Measurements from ENCODE around the gene CRELD2. TPM values are rescaled to one million over a fixed set of nuclear protein-coding genes. Genes with fewer than 3 reads are reported as not detected.

CRELD2 gene
- total and polyA plus RNA-seq, 2 of the 13 experiments (the other 11 are each of a cell fraction or from before 2014, with no cell fraction given) = 17.2 to 44.7 TPM

DNA sequence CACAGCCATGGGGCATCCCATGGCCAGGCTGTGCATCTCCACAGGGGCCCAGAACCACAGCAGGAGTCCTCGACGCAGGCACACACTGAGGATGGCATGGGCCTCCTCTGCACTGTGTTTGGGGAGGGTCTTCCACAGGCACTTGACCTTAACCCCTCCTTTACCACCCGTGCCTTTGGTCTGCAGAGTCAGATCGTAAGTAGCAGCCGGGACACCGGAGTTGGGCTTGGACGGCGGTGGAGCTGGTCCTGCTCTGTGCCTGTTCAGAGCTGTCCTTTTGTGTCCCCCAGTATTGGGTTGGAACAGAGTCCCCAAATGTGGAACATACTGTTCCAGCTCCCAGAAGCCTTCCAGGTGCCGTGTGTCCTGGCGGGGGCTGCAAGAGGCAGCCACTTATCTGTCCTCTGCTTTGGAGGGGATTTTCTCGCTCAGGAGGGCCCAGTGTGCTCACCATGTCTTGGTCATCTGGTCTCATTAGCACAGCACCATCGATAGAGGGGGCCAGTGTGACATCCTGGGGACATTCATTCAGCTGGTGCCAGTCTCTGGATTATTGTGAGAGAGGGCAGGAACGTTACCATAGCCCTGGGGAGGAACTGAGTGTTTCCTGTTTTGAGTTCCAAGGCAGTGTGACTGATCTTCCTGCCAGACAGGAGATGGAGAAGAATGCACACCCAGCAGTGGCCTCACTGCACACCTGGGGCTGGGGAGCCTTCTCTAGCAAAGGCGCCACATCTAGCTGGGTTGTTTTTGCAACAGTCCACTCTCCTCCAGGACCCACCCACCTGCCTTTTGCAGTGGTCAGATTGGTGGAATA lies 12.4 kb downstream of the CRELD2 start (continued):
- TF ChIP-seq, protein P1, sequence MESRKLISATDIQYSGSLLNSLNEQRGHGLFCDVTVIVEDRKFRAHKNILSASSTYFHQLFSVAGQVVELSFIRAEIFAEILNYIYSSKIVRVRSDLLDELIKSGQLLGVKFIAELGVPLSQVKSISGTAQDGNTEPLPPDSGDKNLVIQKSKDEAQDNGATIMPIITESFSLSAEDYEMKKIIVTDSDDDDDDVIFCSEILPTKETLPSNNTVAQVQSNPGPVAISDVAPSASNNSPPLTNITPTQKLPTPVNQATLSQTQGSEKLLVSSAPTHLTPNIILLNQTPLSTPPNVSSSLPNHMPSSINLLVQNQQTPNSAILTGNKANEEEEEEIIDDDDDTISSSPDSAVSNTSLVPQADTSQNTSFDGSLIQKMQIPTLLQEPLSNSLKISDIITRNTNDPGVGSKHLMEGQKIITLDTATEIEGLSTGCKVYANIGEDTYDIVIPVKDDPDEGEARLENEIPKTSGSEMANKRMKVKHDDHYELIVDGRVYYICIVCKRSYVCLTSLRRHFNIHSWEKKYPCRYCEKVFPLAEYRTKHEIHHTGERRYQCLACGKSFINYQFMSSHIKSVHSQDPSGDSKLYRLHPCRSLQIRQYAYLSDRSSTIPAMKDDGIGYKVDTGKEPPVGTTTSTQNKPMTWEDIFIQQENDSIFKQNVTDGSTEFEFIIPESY (CRISPR knock-in tag; IDR thresholded peaks at IDR 0.05) = peak; percentile 74
- TF ChIP-seq ETV6 (CRISPR knock-in tag; conservative IDR thresholded peaks at IDR 0.05) = no peak
- TF ChIP-seq FOXC1 (CRISPR knock-in tag; IDR thresholded peaks at IDR 0.05; ENCODE audit: borderline replicate concordance) = no peak
- TF ChIP-seq, protein P2, sequence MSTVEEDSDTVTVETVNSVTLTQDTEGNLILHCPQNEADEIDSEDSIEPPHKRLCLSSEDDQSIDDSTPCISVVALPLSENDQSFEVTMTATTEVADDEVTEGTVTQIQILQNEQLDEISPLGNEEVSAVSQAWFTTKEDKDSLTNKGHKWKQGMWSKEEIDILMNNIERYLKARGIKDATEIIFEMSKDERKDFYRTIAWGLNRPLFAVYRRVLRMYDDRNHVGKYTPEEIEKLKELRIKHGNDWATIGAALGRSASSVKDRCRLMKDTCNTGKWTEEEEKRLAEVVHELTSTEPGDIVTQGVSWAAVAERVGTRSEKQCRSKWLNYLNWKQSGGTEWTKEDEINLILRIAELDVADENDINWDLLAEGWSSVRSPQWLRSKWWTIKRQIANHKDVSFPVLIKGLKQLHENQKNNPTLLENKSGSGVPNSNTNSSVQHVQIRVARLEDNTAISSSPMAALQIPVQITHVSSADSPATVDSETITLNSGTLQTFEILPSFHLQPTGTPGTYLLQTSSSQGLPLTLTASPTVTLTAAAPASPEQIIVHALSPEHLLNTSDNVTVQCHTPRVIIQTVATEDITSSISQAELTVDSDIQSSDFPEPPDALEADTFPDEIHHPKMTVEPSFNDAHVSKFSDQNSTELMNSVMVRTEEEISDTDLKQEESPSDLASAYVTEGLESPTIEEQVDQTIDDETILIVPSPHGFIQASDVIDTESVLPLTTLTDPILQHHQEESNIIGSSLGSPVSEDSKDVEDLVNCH (CRISPR knock-in tag; IDR thresholded peaks at IDR 0.05) = no peak
- TF ChIP-seq SIN3A (IDR thresholded peaks at IDR 0.05; ENCODE audit: borderline replicate concordance, low read depth, low read length) = no peak
- TF ChIP-seq ZNF652 (CRISPR knock-in tag; IDR thresholded peaks at IDR 0.05; ENCODE audit: borderline replicate concordance, low read depth) = no peak
- TF ChIP-seq DNMT1 (CRISPR knock-in tag; IDR thresholded peaks at IDR 0.05) = no peak; the same call in 1 of the 2 replicates
- TF ChIP-seq ATRX (CRISPR knock-in tag; IDR thresholded peaks at IDR 0.05; ENCODE audit: borderline replicate concordance) = no peak
- no peak for TF ChIP-seq MBNL3 (CRISPR knock-in tag; conservative IDR thresholded peaks at IDR 0.05)
- no peak for TF ChIP-seq JARID2 (CRISPR knock-in tag; IDR thresholded peaks at IDR 0.05; ENCODE audit: insufficient replicate concordance)
- no peak for TF ChIP-seq ZBTB3 (CRISPR knock-in tag; IDR thresholded peaks at IDR 0.05; ENCODE audit: borderline replicate concordance, low read depth)
- TF ChIP-seq ZNF160 (CRISPR knock-in tag; IDR thresholded peaks at IDR 0.05) = no peak
- TF ChIP-seq ARNT2 (CRISPR knock-in tag; IDR thresholded peaks at IDR 0.05; ENCODE audit: low read depth) = no peak
- TF ChIP-seq ZNF446 (CRISPR knock-in tag; IDR thresholded peaks at IDR 0.05) = no peak
- no peak for TF ChIP-seq RNF2 (conservative IDR thresholded peaks at IDR 0.05; ENCODE audit: low read depth)
- no peak for TF ChIP-seq RBFOX2 (IDR thresholded peaks at IDR 0.05; ENCODE audit: low read depth, low read length)
- TF ChIP-seq ZNF44 (CRISPR knock-in tag; IDR thresholded peaks at IDR 0.05) = no peak
- TF ChIP-seq SP2 (CRISPR knock-in tag; IDR thresholded peaks at IDR 0.05) = no peak
- TF ChIP-seq, protein P3, sequence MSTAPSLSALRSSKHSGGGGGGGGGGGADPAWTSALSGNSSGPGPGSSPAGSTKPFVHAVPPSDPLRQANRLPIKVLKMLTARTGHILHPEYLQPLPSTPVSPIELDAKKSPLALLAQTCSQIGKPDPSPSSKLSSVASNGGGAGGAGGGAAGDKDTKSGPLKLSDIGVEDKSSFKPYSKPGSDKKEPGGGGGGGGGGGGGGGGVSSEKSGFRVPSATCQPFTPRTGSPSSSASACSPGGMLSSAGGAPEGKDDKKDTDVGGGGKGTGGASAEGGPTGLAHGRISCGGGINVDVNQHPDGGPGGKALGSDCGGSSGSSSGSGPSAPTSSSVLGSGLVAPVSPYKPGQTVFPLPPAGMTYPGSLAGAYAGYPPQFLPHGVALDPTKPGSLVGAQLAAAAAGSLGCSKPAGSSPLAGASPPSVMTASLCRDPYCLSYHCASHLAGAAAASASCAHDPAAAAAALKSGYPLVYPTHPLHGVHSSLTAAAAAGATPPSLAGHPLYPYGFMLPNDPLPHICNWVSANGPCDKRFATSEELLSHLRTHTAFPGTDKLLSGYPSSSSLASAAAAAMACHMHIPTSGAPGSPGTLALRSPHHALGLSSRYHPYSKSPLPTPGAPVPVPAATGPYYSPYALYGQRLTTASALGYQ (CRISPR knock-in tag; IDR thresholded peaks at IDR 0.05) = no peak
- no peak for TF ChIP-seq ZNF230 (CRISPR knock-in tag; IDR thresholded peaks at IDR 0.05)
- no peak for TF ChIP-seq ATF7 (IDR thresholded peaks at IDR 0.05)
- no peak for TF ChIP-seq ATF7 (CRISPR knock-in tag; IDR thresholded peaks at IDR 0.05)
- peak; percentile 52; the same call in 1 of the 2 replicates for TF ChIP-seq GATAD1 (CRISPR knock-in tag; IDR thresholded peaks at IDR 0.05)

Measured in HepG2 (cell line).